ENCODE data around the gene SCARF2.

- no peak for TF ChIP-seq CTCF (IDR thresholded peaks at IDR 0.05; ENCODE audit: low read depth, low read length)
- TF ChIP-seq POLR2A (IDR thresholded peaks at IDR 0.05; ENCODE audit: extremely low read depth, insufficient read length) = no peak
- no peak for TF ChIP-seq MYC (IDR thresholded peaks at IDR 0.05; ENCODE audit: low read depth, low read length)
Measured at GRCh38 chr22:20395181-20395906, 42.3 kb downstream of the SCARF2 start.
